Activated CD4-positive, alpha-beta T cell treated with anti-CD3 and anti-CD28 coated beads, Interleukin-2, amount 10 ng/mL, durations not matched to agents 7 days and 5 days (primary cell): ENCODE measurements around the gene PSENEN. TPM values are rescaled to one million over a fixed set of nuclear protein-coding genes. Genes with fewer than 3 reads are reported as not detected.
A peak's percentile ranks its signal among the peaks of the same experiment; 100 is the strongest.

Experiments
- CTCF ChIA-PET: fragments of 350-600 bp; sonication (Branson Sonifier 250); formaldehyde crosslinking; loops from one replicate; lab custom pipeline; 2021; ENCODE audit warnings: antibody characterized with exemption; lab: Charles Lee
- POLR2A ChIA-PET: fragments of 350-600 bp; sonication (Branson Sonifier 250); formaldehyde crosslinking; loops from one replicate; lab custom pipeline; 2021; ENCODE audit warnings: antibody characterized with exemption; lab: Charles Lee
- DNase-seq: peaks from one replicate; pipeline ENCODE4 v3.0.0-alpha.2; 2020
- H3K27ac Mint-ChIP-seq: one replicate; pipeline ENCODE4 v1.8.0; 2021; ENCODE audit warnings: mild to moderate bottlenecking, moderate library complexity, mixed read lengths
- H3K27me3 Mint-ChIP-seq: one replicate; pipeline ENCODE4 v1.8.0; 2021; ENCODE audit warnings: mixed read lengths
- H3K36me3 Mint-ChIP-seq: one replicate; pipeline ENCODE4 v1.8.0; 2021; ENCODE audit warnings: low read depth, mixed read lengths
- H3K4me1 Mint-ChIP-seq: one replicate; pipeline ENCODE4 v1.8.0; 2021; ENCODE audit warnings: mixed read lengths
- H3K4me3 Mint-ChIP-seq: one replicate; pipeline ENCODE4 v1.8.0; 2021; ENCODE audit warnings: mild to moderate bottlenecking, moderate library complexity, mixed read lengths
- H3K9me3 Mint-ChIP-seq: one replicate; pipeline ENCODE4 v1.8.0; 2021; ENCODE audit warnings: mixed read lengths
- total RNA-seq, 2 experiments: library from RNA; stranded (reverse); gene quantifications; one replicate each; pipeline ENCODE4 v1.2.3, GENCODE V29; 2021

Gene PSENEN
- total RNA-seq, 2 experiments from 2014 or later = 41.7 to 46.3 TPM

GRCh38 chr19:35740108-35740422 lies 5.4 kb upstream of the PSENEN start:
- Mint-ChIP-seq H3K4me3 (peak overlapping the region; percentile 88), H3K27ac (peak overlapping the region; percentile 47), H3K9me3 (no peaks in the 10 kb centered on the region), H3K36me3 (peaks cover 32% of the 10 kb centered on the region), H3K4me1 (peaks cover 48% of the 10 kb centered on the region), H3K27me3 (no peaks in the 10 kb centered on the region)
- no peak for DNase-seq
- CTCF ChIA-PET = interaction anchor here (0.6 to 2.3 kb wide), 14 partner anchors 8 to 591 kb away, joined by 3 to 11 read pairs (median 4); partner anchors contain the start of genes LIN37 and ZBTB32
- POLR2A ChIA-PET = no interaction called here

- peaks cover 32% of the 10 kb centered on the region for H3K36me3 Mint-ChIP-seq
- peak overlapping the region; percentile 92 for H3K27ac Mint-ChIP-seq
- peak overlapping the region; percentile 88 for H3K4me3 Mint-ChIP-seq
- CTCF ChIA-PET = interaction anchor here (0.6 to 2.3 kb wide), 15 partner anchors 8 to 591 kb away, joined by 3 to 11 read pairs (median 4); partner anchors contain the start of genes LIN37 and ZBTB32
- DNase-seq = peak; percentile 97
- POLR2A ChIA-PET = no interaction called here
- no peaks in the 10 kb centered on the region for H3K9me3 Mint-ChIP-seq
- no peaks in the 10 kb centered on the region for H3K27me3 Mint-ChIP-seq
- peaks cover 50% of the 10 kb centered on the region for H3K4me1 Mint-ChIP-seq
Observed at GRCh38 chr19:35740423-35741202, 4.8 kb upstream of the PSENEN start.

- no peak for DNase-seq
Observed at GRCh38 chr19:35741203-35741515, 4.3 kb upstream of the PSENEN start.

GRCh38 chr19:35742121-35742724 lies 3.2 kb upstream of the PSENEN start, which contains the start of gene IGFLR1:
IGFLR1 (minus strand) TSS chr19:35742452; CDS start chr19:35741180, 1,272 bp downstream.
- peak within 1 kb of the TSS; percentile 81 for H3K4me3 Mint-ChIP-seq
- peaks cover 29% of the 10 kb centered on the region for H3K36me3 Mint-ChIP-seq
- no peaks in the 10 kb centered on the region for H3K27me3 Mint-ChIP-seq
- H3K9me3 Mint-ChIP-seq = no peaks in the 10 kb centered on the region
- CTCF ChIA-PET = interaction anchor here (0.6 to 1.7 kb wide), 5 partner anchors 10 to 336 kb away, joined by 3 to 5 read pairs (median 5); no protein-coding TSS in a partner anchor
- H3K27ac Mint-ChIP-seq = peak within 1 kb of the TSS; percentile 99
- peaks cover 54% of the 10 kb centered on the region for H3K4me1 Mint-ChIP-seq
- POLR2A ChIA-PET = no interaction called here
- DNase-seq = peak; percentile 80

More at GRCh38 chr19:35741203-35741515, 4.3 kb upstream of the PSENEN start:
- peaks cover 55% of the 10 kb centered on the region for H3K4me1 Mint-ChIP-seq
- no peaks in the 10 kb centered on the region for H3K27me3 Mint-ChIP-seq
- no peaks in the 10 kb centered on the region for H3K9me3 Mint-ChIP-seq
- peaks cover 32% of the 10 kb centered on the region for H3K36me3 Mint-ChIP-seq
- ChIA-PET POLR2A (no interaction called here), CTCF (interaction anchor here (0.7 to 2.3 kb wide), 7 partner anchors 9 to 190 kb away, joined by 3 to 11 read pairs (median 4); partner anchors contain the start of gene ZBTB32)
- peak overlapping the region; percentile 88 for H3K4me3 Mint-ChIP-seq
- peak overlapping the region; percentile 92 for H3K27ac Mint-ChIP-seq

- H3K9me3 Mint-ChIP-seq = no peaks in the 10 kb centered on the region
- no peak for DNase-seq
- no peaks in the 10 kb centered on the region for H3K27me3 Mint-ChIP-seq
- peaks cover 61% of the 10 kb centered on the region for H3K4me1 Mint-ChIP-seq
- H3K4me3 Mint-ChIP-seq = peak overlapping the region; percentile 95
- peaks cover 22% of the 10 kb centered on the region for H3K36me3 Mint-ChIP-seq
- CTCF ChIA-PET = interaction anchor here (0.7 to 1.7 kb wide), 5 partner anchors 8 to 51 kb away, joined by 3 to 6 read pairs (median 4); no protein-coding TSS in a partner anchor
- POLR2A ChIA-PET = interaction anchor here (1.0 kb wide), 1 partner anchor 47 kb away, joined by 5 read pairs; no protein-coding TSS in a partner anchor
- H3K27ac Mint-ChIP-seq = peak overlapping the region; percentile 99
Observed at GRCh38 chr19:35743640-35744429, 1.6 kb upstream of the PSENEN start.

- no peaks in the 10 kb centered on the region for H3K27me3 Mint-ChIP-seq
- peak overlapping the region; percentile 99 for H3K27ac Mint-ChIP-seq
- peaks cover 21% of the 10 kb centered on the region for H3K36me3 Mint-ChIP-seq
- ChIA-PET POLR2A (interaction anchor here (0.6 to 1.0 kb wide), 2 partner anchors 48 to 192 kb away, joined by 5 read pairs; no protein-coding TSS in a partner anchor), CTCF (interaction anchor here (0.9 to 1.7 kb wide), 6 partner anchors 7 to 52 kb away, joined by 3 to 6 read pairs (median 4); no protein-coding TSS in a partner anchor)
- peak; percentile 96 for DNase-seq
- H3K4me1 Mint-ChIP-seq = peaks cover 60% of the 10 kb centered on the region
- no peaks in the 10 kb centered on the region for H3K9me3 Mint-ChIP-seq
- H3K4me3 Mint-ChIP-seq = peak overlapping the region; percentile 95
Observed at GRCh38 chr19:35744430-35745327, 772 bp upstream of the PSENEN start.

GRCh38 chr19:35746087-35746462 lies 624 bp downstream of the PSENEN start:
- Mint-ChIP-seq H3K27ac (peak overlapping the region; percentile 99), H3K36me3 (peaks cover 21% of the 10 kb centered on the region), H3K27me3 (no peaks in the 10 kb centered on the region), H3K9me3 (no peaks in the 10 kb centered on the region), H3K4me1 (peaks cover 63% of the 10 kb centered on the region), H3K4me3 (peak overlapping the region; percentile 95)
- ChIA-PET CTCF (no interaction called here), POLR2A (no interaction called here)
- DNase-seq = no peak

- peak overlapping the region; percentile 99 for H3K27ac Mint-ChIP-seq
- POLR2A ChIA-PET = no interaction called here
- no peaks in the 10 kb centered on the region for H3K27me3 Mint-ChIP-seq
- CTCF ChIA-PET = no interaction called here
- H3K36me3 Mint-ChIP-seq = peaks cover 21% of the 10 kb centered on the region
- H3K4me1 Mint-ChIP-seq = peaks cover 63% of the 10 kb centered on the region
- H3K9me3 Mint-ChIP-seq = no peaks in the 10 kb centered on the region
- H3K4me3 Mint-ChIP-seq = peak overlapping the region; percentile 95
- no peak for DNase-seq
Observed at GRCh38 chr19:35746531-35746930, 1.1 kb downstream of the PSENEN start.

GRCh38 chr19:35748106-35749020 lies 2.9 kb downstream of the PSENEN start, which contains the start of gene LIN37:
LIN37 (plus strand) TSS chr19:35748576; CDS start chr19:35748725, 149 bp downstream.
- DNase-seq = peak; percentile 100
- ChIA-PET POLR2A (interaction anchor here (0.6 to 0.7 kb wide), 2 partner anchors 10 to 33 kb away, joined by 3 read pairs; no protein-coding TSS in a partner anchor), CTCF (interaction anchor here (0.8 to 1.6 kb wide), 11 partner anchors 9 to 199 kb away, joined by 3 to 7 read pairs (median 4); no protein-coding TSS in a partner anchor)
- Mint-ChIP-seq H3K36me3 (peaks cover 16% of the 10 kb centered on the region), H3K4me3 (peak within 1 kb of the TSS; percentile 99), H3K9me3 (no peaks in the 10 kb centered on the region), H3K4me1 (peaks cover 49% of the 10 kb centered on the region), H3K27ac (peak within 1 kb of the TSS; percentile 96), H3K27me3 (no peaks in the 10 kb centered on the region)

- ChIA-PET CTCF (interaction anchor here (0.9 to 1.2 kb wide), 4 partner anchors 10 to 181 kb away, joined by 3 read pairs; no protein-coding TSS in a partner anchor), POLR2A (no interaction called here)
- H3K4me3 Mint-ChIP-seq = peak overlapping the region; percentile 48
- H3K9me3 Mint-ChIP-seq = no peaks in the 10 kb centered on the region
- peaks cover 44% of the 10 kb centered on the region for H3K4me1 Mint-ChIP-seq
- H3K27me3 Mint-ChIP-seq = no peaks in the 10 kb centered on the region
- peaks cover 17% of the 10 kb centered on the region for H3K36me3 Mint-ChIP-seq
- H3K27ac Mint-ChIP-seq = peak overlapping the region; percentile 41
- no peak for DNase-seq
Observed at GRCh38 chr19:35750167-35750566, 4.7 kb downstream of the PSENEN start.
